T47D (cell line): ENCODE measurements around the gene DDX4.
A peak's percentile ranks its signal among the peaks of the same experiment; 100 is the strongest.
"Not testable (repeated sequence)": the region's sequence is repeated elsewhere in the genome, so short reads cannot be mapped to it uniquely, and the experiment has no call there.

Experiments
- DNase-seq, 2 experiments: peaks; one replicate each; pipeline versions ENCODE4 v3.0.0 to v3.0.0-alpha.2; 2011 to 2012; ENCODE audit warnings: low read depth in 1 of 2, low spot score in 1 of 2
- JUND ChIP-seq: IDR thresholded peaks from 2 replicates; pipeline ENCODE4 v1.6.1; 2012; ENCODE audit warnings: low read depth
- in situ Hi-C: cut with HindIII; loops from 2 replicates; pipeline ENCODE4 v1.10.0; 2016; ENCODE audit warnings: low sequenced_read_pairs, low pct_unique_long_range_greater_than_20kb

Gene DDX4

GRCh38 chr5:55711507-55712022 is 26.3 kb upstream of the DDX4 start:
- in situ Hi-C loops: no loop called here
- no peak for DNase-seq

GRCh38 chr5:55712023-55712859 is 25.6 kb upstream of the DDX4 start, which contains the start of gene SLC38A9:
Gene SLC38A9, minus strand, starts transcription at chr5:55712324. Its CDS starts 14,366 bp downstream, at chr5:55697958.
- in situ Hi-C loops: no loop called here
- DNase-seq: peak; percentile 90 to 94
- TF ChIP-seq JUND: no peak

More at GRCh38 chr5:55711507-55712022, 26.3 kb upstream of the DDX4 start:
- TF ChIP-seq JUND: no peak

DNA sequence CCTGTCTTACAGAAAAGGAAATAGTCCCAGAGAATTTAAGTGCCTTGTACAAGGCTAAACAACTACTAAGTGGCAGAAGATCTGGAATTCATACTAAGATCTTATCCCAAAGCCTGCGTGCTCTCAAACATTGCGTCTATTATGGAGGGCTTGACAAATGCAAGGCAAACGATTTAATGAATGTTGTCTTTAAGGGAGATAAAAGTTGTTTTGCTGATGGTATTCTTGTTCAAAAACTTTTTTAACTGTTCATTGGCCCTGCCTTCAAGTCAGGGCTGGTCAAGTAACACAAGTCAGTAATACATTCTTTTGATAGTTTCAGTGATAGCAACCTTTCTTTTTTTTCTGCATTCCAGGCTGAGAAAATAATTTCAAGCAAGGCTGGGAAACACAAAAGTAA is 24.0 kb upstream of the DDX4 start:
- in situ Hi-C loops: no loop called here
- TF ChIP-seq JUND: no peak
- no peak for DNase-seq

DNA sequence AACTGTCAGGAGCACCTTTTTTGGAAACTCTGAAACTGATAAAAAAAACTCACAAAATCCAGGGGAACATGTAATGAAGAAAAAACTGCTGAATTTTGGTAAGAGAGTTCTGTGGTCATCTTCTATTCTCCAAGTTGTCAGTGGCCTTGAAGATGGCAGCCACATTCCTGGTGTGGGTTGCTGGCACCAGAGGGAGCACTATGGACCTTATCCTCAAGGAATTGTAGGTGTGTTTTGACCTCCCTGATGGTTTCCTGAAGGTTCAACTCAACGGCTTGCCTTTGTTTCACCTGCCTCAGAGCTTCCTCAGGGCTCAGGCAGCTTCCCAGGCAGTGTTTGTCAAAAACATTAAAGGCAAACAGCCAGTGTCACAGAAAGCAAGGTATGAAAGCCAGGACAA is 23.5 kb upstream of the DDX4 start:
- no peak for TF ChIP-seq JUND
- in situ Hi-C loops: no loop called here
- peak in 1 of 2 experiments; percentile 63 for DNase-seq

DNA sequence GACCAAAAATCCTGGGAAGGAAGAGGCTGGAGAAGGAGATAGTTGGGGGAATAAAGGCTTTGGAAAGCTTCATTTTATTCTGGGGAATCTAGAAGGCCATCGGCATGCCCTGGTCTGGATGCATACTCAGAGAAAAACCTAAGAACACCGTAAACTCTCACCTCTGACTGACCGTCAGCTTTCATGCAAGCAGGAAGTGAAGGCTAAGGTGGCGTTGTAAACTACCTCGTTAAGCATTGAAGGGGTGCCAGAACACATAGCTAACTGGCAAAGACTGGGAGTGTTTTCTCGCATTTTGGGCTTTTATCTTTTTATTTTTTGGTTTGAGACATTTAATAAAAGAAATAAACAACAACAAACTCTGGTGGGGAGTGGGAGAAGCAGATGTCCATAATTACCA is 23.1 kb upstream of the DDX4 start:
- in situ Hi-C loops: no loop called here
- no peak for DNase-seq
- no peak for TF ChIP-seq JUND

GRCh38 chr5:55715519-55716078 is 22.3 kb upstream of the DDX4 start:
- DNase-seq: no peak
- no peak for TF ChIP-seq JUND
- in situ Hi-C loops: no loop called here

DNA sequence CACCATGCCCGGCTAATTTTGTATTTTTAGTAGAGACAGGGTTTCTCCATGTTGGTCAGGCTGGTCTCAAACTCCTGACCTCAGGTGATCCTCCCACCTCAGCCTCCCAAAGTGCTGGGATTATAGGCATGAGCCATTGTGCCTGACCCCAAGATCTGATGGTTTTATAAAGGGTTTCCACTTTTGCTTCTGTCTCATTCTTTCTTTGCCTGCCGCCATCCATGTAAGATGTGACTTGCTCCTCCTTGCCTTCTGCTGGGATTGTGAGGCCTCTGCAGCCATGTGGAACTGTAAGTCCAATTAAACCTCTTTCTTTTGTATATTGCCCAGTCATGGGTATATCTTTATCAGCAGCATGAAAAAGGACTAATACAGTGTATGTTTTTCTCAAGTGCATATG is 18.8 kb upstream of the DDX4 start:
- in situ Hi-C loops, DNase-seq: not testable (repeated sequence)

DNA sequence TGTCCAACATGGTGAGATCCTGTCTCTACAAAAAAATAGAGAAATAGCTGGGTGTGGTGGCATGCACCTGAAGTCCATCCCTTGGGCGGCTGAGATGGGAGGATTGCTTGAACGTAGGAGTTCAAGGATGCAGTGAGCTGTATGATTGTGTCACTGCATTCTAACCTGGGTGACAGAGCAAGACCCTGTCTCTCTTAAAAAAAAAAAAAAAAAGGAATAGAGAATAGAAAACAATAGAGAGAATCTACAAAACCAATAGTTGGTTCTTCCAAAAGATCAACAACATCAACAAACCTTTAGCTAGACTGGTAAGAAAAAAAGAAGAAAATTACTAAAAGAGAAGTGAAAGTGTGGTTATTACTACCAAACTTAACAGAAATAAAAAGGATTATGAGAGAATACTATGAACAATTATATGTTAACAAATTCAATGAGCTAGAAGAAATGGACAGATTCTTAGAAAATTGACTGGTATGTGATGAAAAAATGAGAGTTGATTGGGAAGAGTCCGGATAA is 17.6 kb upstream of the DDX4 start:
- TF ChIP-seq JUND: no peak
- no peak for DNase-seq
- in situ Hi-C loops: no loop called here

DNA sequence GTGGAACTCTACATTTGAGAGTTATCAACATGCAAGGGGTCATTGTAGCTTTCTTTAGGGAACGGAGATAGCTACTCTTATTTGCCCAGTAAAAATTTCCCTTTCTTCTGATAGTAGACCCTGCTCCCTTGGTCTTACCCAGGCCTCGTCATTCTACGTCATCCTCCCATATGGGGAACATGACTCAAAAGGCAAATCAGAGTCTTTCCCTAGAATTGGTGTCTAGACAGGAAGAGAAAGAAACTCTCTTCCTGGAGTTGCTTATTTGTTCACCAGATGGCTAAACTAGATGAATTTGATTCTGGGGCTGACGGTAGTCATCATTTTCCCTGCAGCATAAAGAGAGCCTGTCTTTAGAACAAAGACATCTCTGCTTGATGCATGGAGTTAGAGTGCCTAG is 13.6 kb upstream of the DDX4 start:
- in situ Hi-C loops: no loop called here
- no peak for DNase-seq
- TF ChIP-seq JUND: no peak

DNA sequence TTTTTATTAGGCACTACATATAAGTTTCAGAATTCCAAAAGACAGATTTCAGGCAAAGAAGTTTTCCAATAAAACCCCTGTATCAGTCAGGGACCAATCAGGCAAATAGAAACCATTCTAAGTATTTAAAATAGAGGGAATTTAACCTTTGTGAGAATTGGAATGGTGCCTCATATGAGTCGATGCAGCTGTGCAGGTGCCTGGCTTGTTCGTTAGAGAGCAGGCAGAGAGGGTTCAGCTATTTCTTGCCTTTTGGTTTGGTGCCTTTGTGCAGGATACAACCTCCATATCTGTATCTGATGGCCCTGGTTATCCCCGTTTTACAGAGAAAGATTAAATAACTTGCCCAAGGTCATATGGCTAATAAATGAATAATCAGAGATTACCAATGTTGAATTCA is 6.0 kb upstream of the DDX4 start:
- no peak for TF ChIP-seq JUND
- DNase-seq: no peak
- in situ Hi-C loops: no loop called here

GRCh38 chr5:55732585-55732984 is 5.3 kb upstream of the DDX4 start:
- DNase-seq: no peak
- in situ Hi-C loops: no loop called here
- no peak for TF ChIP-seq JUND

DNA sequence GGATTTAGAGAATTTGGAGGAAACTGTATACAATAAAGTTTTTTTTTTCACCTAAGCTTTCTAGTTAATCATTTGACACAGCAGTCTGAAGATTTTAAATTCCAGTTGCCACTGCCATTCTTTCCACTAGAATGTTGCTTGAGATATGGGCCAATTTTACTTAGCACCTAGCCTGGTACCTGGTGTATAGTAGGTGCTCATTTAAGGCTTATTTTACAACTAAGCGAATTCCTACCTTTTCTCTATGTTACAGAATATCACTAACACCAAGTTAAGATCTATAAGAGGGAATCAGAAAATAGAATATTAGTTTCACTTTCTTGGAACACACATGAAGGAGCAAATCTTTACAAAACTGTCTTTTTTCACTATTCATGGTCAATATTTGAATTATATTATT is 3.2 kb upstream of the DDX4 start:
- no peak for DNase-seq
- TF ChIP-seq JUND: no peak
- in situ Hi-C loops: no loop called here

GRCh38 chr5:55742778-55743177 is 4.9 kb downstream of the DDX4 start:
- in situ Hi-C loops: no loop called here
- no peak for DNase-seq
- TF ChIP-seq JUND: no peak
